Ovary (tissue), 9 donors: Measurements from ENCODE around the gene CEBPE. TPM values are rescaled to one million over a fixed set of nuclear protein-coding genes. Genes with fewer than 3 reads are reported as not detected.

Experiments
- DNase-seq, 5 donors: peaks; one replicate each; pipeline ENCODE4 v3.0.0-alpha.2; 2019 to 2020
- H3K27ac ChIP-seq, 2 donors: fragments of 200-600 bp; one replicate each; pipeline versions ENCODE4 v1.5.1 to v1.8.0; 2019 to 2022
- H3K27me3 ChIP-seq: fragments of 200-600 bp; one replicate; pipeline ENCODE4 v1.8.0; 2022
- H3K36me3 ChIP-seq: fragments of 200-600 bp; sonication (generic); one replicate; pipeline ENCODE4 v1.5.1; 2019
- H3K4me1 ChIP-seq: one replicate; pipeline ENCODE4 v1.8.1; 2013; ENCODE audit warnings: mild to moderate bottlenecking, moderate library complexity; ENCODE audit not compliant: insufficient read depth
- H3K4me3 ChIP-seq: fragments of 200-600 bp; sonication (generic); one replicate; pipeline ENCODE4 v1.5.1; 2017
- H3K9me3 ChIP-seq, 2 donors: fragments of 200-600 bp in 1 of 2; sonication (generic) in 1 of 2; one replicate each; pipeline versions ENCODE4 v1.5.1 to v1.8.1; 2013 to 2019; ENCODE audit warnings: mild to moderate bottlenecking in 1 of 2, moderate library complexity in 1 of 2
- CTCF ChIP-seq, 3 donors: fragments of 450-650 bp in 2 of 3; fragments of 200-600 bp in 1 of 3; IDR thresholded peaks; one replicate each; pipeline versions ENCODE4 v1.5.1 to v1.8.0; 2016 to 2022; ENCODE audit warnings: antibody characterized with exemption in 3 of 3, mild to moderate bottlenecking in 1 of 3
- EP300 ChIP-seq: sonication (generic); formaldehyde crosslinking; IDR thresholded peaks from one replicate; pipeline ENCODE4 v1.6.1; 2017; ENCODE audit warnings: antibody characterized with exemption
- POLR2A ChIP-seq: fragments of 450-650 bp; IDR thresholded peaks from one replicate; pipeline ENCODE4 v1.6.1; 2017; ENCODE audit warnings: antibody characterized with exemption, mild to moderate bottlenecking, moderate library complexity
- WGBS, 3 donors: extraction: QIAGEN DNeasy Blood & Tissue Kit in 1 of 3; methylation state at CpG; one replicate each; pipeline versions ENCODE4 v1.1.5 to v1.1.7; 2013 to 2017; 5-methylcytosine and 5-hydroxymethylcytosine counted together
- intact Hi-C, 4 donors: fragments of 100-400 bp; cut with DNase I; formaldehyde crosslinking; loops; one replicate each; pipeline versions ENCODE4 v1.11.0 to v1.15.1; 2022 to 2023
- polyA plus RNA-seq, 2 donors: library from polyadenylated mRNA; stranded (reverse); fragments of 200-250 nt in 1 of 2; fragments of 350-450 nt in 1 of 2; fragmentation: Illumina TruSeq in 1 of 2; extraction: RNeasy Lipid Tissue Mini Kit (QIAGEN cat#74804) in 1 of 2; gene quantifications; one replicate each; pipeline ENCODE4 v1.2.3, GENCODE V29; 2013 to 2014
- total RNA-seq, 7 donors: library from RNA; depleted of rRNA in 2 of 7; stranded (reverse); fragments of >200 nt in 2 of 7; fragmentation: NEBNext Ultra II Directional in 3 of 7; extraction: Animal tissue kit (Norgen Biotek cat#: 25700) in 3 of 7; gene quantifications; one replicate each; pipeline versions ENCODE4 v1.1.0 to v1.2.4, GENCODE V29; 2016 to 2023
- donor health status: DM: no; HTN: no; CAD: no; lungs with moderate emphysema.
- donor health status: DM: no; HTN: no; CAD: no.
- donor health status: Bipolar disorder and iron deficiency.
- donor health status: DM: yes; HTN: yes; CAD: no.
- donor health status: DM: no; HTN: no; CAD: no.
- donor health status: DM: yes; HTN: yes; CAD: no.

The CEBPE gene
- total and polyA plus RNA-seq, 9 donors: 0.04 TPM; not detected in 8

- Histone ChIP-seq H3K4me3 (no peak overlapping the region), H3K4me1 (peaks cover 6% of the 10 kb centered on the region), H3K27ac (no peak overlapping the region), H3K9me3 (no peaks in the 10 kb centered on the region), H3K36me3 (no peaks in the 10 kb centered on the region), H3K27me3 (no peaks in the 10 kb centered on the region)
- TF ChIP-seq CTCF (IDR thresholded peaks at IDR 0.05): no peak
- TF ChIP-seq POLR2A: no peak
- no peak for TF ChIP-seq EP300
- DNase-seq: no peak
- 96 to 100% (median 97%) methylated on average over 2 of the region's 2 CpGs for WGBS, 3 donors
- intact Hi-C loops: no loop called here
Measured at GRCh38 chr14:23139874-23140273, 20.8 kb upstream of the CEBPE start.

- H3K36me3 ChIP-seq: no peaks in the 10 kb centered on the region
- 73 to 82% (median 75%) methylated on average over 5 to 6 of the region's 6 CpGs for WGBS, 3 donors
- peaks cover 6% of the 10 kb centered on the region for H3K4me1 ChIP-seq
- no peak for DNase-seq
- no peaks in the 10 kb centered on the region for H3K9me3 ChIP-seq
- H3K4me3 ChIP-seq: no peak overlapping the region
- intact Hi-C loops: no loop called here
- no peaks in the 10 kb centered on the region for H3K27me3 ChIP-seq
- TF ChIP-seq EP300 (no peak), CTCF (IDR thresholded peaks at IDR 0.05) (no peak), POLR2A (no peak)
- H3K27ac ChIP-seq: no peak overlapping the region
Measured at GRCh38 chr14:23137813-23138535, 18.9 kb upstream of the CEBPE start.

- Histone ChIP-seq H3K4me3 (no peak overlapping the region), H3K27me3 (no peaks in the 10 kb centered on the region), H3K9me3 (no peaks in the 10 kb centered on the region), H3K36me3 (no peaks in the 10 kb centered on the region), H3K27ac (no peak overlapping the region), H3K4me1 (peaks cover 2% of the 10 kb centered on the region)
- 88 to 89% (median 89%) methylated on average over 11 of the region's 11 CpGs for WGBS, 3 donors
- no peak for TF ChIP-seq CTCF (IDR thresholded peaks at IDR 0.05)
- TF ChIP-seq EP300: no peak
- no peak for TF ChIP-seq POLR2A
- no peak for DNase-seq
- intact Hi-C loops: no loop called here
Measured at GRCh38 chr14:23137192-23137812, 18.2 kb upstream of the CEBPE start.

- TF ChIP-seq CTCF (IDR thresholded peaks at IDR 0.05) (no peak), EP300 (no peak)
- 91 to 94% (median 93%) methylated on average over 16 of the region's 16 CpGs for WGBS, 3 donors
- no peaks in the 10 kb centered on the region for H3K36me3 ChIP-seq
- H3K27ac ChIP-seq: no peak overlapping the region
- no peaks in the 10 kb centered on the region for H3K27me3 ChIP-seq
- DNase-seq: no peak
- no peaks in the 10 kb centered on the region for H3K4me1 ChIP-seq
- H3K4me3 ChIP-seq: no peak overlapping the region
- no peaks in the 10 kb centered on the region for H3K9me3 ChIP-seq
- intact Hi-C loops: no loop called here
Measured at GRCh38 chr14:23136566-23137133, 17.6 kb upstream of the CEBPE start.
